KOPT-K1 (cell line): ENCODE results near the gene ALG2.
A peak's percentile ranks its signal among the peaks of the same experiment; 100 is the strongest.
"Not testable (repeated sequence)": the region's sequence is repeated elsewhere in the genome, so short reads cannot be mapped to it uniquely, and the experiment has no call there.

Experiments
- H3K27ac ChIP-seq: fragments of 200-600 bp; sonication (generic); 2 replicates; pipeline ENCODE4 v1.5.1; 2016; ENCODE audit warnings: antibody characterized with exemption, mild to moderate bottlenecking, low read depth, low read length; ENCODE audit not compliant: poor library complexity, severe bottlenecking
- H3K36me3 ChIP-seq: fragments of 200-600 bp; sonication (generic); 2 replicates; pipeline ENCODE4 v1.5.1; 2017; ENCODE audit warnings: antibody characterized with exemption, mild to moderate bottlenecking, low read length, moderate library complexity; ENCODE audit not compliant: insufficient read depth
- H3K9me3 ChIP-seq: fragments of 200-600 bp; sonication (generic); 2 replicates; pipeline ENCODE4 v1.5.1; 2017; ENCODE audit warnings: antibody characterized with exemption, low read length, mild to moderate bottlenecking; ENCODE audit not compliant: insufficient read depth, poor library complexity, severe bottlenecking

The ALG2 gene

DNA sequence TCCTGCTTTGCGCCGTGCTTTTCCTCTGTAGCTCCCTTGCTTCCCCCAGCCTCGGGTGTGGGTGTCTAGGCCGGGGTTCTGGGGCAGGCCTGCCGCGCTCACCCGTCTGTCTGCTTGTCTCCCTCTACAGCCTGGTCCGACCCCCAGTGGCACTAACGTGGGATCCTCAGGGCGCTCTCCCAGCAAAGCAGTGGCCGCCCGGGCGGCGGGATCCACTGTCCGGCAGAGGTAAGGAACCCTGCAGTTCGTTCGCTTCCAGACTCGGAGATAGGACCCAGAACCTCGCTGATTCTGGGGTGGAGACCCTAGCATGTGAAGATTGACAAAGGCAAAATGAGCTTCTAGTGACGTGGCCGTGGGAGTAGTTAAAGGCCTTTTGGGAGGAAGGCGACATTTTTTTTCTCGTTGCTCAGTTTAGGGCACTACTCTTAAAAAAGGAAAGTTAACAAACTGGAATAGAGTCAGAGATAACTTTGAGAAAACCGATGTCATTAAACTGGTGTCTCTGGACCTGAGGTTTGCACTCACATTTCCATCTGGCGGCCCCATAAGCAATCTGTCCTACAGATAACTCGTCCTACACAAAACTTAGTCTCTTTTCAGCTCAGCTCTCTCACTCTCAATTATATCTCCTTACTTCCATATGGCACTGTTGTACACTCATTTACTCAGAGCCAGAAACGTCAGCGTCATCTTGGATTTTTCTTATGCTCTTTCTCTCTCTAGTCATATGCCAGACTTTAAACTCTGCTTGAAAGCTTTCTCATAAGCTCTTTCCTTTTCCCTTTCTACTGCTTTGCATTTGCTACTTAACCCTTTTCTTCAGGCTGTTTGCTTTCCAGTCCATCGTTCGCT lies 901 bp upstream of the ALG2 start:
- Histone ChIP-seq H3K9me3 (no peaks in the 10 kb centered on the region), H3K27ac (peak overlapping the region; percentile 92), H3K36me3 (peaks cover 51% of the 10 kb centered on the region)

DNA sequence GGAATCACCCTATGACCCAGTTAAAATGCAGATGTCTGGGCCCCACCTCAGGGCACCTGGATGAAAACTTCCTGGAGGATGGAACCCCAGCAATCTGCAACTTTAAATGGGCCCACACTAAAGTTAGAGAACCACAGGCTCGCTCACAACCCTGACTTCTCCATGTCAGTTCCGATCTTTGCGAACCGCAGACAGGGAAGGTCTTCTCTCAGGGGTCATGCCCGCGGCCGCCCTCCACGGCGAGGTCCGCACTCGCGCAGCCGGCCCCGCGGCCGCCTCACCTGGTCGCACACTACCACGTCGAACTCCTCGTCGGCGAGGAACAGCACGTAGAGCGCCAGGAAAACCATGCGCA lies 499 bp downstream of the ALG2 start:
- peaks cover 55% of the 10 kb centered on the region for H3K36me3 ChIP-seq

DNA sequence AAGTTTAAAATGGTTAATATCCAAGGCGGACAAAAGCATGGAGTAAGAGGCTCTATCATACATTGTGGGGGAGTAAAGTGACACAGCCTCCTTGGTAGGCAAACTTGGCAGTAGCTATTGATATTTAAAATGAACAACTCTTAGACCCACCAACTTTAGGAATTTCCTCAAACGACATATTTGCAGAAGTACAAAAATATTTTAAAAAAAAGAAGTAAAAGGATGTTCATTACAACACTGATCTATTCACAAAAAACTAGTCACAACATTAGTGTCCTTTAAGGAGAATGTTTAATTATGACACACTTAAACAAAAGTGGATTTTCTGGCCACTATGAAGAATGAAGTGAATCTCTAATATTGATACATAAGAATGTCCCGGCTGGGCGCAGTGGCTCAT lies 1.7 kb downstream of the ALG2 start:
- peaks cover 56% of the 10 kb centered on the region for H3K36me3 ChIP-seq
- H3K27ac ChIP-seq: no peak overlapping the region
- no peaks in the 10 kb centered on the region for H3K9me3 ChIP-seq

More for the DNA sequence above, 499 bp downstream of the ALG2 start:
- H3K27ac ChIP-seq: peak overlapping the region; percentile 92
- no peaks in the 10 kb centered on the region for H3K9me3 ChIP-seq

DNA sequence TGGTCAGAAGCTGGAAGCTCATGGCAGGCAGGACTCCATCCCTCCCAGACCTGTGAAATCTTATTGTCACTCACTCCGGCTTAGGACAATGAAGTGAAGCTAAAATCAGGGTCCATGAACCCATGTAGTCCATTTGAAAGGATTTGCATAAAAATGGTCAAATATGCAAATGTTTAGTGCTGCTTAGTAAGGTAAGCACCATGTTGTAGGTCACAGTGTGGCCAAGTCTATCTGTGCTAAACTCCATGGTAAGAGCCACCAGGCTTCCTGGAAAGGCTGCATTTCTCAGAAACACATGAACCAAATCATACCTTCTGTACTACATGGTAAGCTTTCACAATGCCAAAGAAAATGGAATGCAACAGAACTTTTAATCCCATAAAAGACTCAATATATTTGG lies 5.7 kb downstream of the ALG2 start:
- Histone ChIP-seq H3K36me3 (peaks cover 41% of the 10 kb centered on the region), H3K27ac (no peak overlapping the region), H3K9me3 (peaks cover 4% of the 10 kb centered on the region)

DNA sequence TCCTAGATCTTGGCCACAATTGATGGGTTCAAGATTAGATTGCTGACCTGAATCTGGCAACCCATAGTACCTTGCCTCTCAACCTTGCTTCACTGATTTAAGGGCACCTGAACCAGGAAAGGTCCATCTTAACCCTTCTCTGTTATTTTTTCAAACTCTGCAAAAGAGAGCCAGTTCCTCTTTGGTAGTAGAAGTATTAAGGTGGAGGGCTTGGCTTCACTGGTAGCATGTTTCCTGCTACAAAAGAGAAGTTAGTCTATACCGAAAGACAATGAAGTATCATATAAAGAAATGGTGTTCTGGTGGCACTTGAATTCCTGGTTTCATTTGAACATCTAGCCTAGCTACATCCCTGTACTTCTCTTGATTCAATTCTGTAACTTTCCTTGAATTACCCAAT lies 8.5 kb downstream of the ALG2 start:
- H3K27ac ChIP-seq: no peak overlapping the region
- peaks cover 30% of the 10 kb centered on the region for H3K36me3 ChIP-seq
- peaks cover 6% of the 10 kb centered on the region for H3K9me3 ChIP-seq

DNA sequence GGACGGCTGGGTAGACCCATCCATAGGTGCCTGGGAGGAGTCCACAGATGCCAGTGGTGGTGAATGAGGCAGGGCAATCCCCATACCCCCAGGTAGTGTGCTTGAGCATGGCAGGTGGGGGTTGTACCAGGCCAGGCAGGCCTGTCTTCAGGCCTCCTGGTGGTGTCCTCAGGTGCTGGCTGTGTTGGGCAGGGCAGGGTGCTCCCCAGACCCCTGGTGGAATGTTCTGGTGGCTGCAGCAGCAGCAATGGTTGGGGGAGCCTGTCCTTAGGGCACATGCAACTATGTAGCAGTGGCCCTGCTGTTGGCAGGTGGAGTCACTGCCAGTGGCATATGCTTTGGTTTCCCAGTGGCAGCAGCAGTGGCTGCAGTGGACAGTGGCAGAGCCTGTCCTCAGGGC lies 10.0 kb downstream of the ALG2 start:
- Histone ChIP-seq H3K27ac (no peak overlapping the region), H3K9me3 (peaks cover 6% of the 10 kb centered on the region), H3K36me3 (peaks cover 16% of the 10 kb centered on the region)

DNA sequence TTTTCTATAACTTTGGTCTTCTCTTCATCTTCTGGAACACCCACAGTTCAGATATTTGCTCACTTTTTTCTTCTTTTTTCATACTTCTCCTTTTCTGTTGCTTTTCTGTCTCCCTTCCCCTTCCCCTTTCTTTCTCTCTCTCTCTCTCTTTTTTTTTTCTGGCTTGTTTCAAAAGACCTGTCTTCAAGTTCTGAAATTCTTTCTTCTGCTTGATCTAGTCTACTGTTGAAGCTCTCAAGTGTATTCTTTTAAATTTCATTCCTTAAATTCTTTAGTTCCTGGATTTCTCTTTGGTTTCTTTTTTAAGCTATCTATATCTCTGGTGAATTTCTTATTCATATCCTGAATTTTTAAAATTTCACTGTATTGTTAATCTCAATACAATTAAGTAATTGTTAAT lies 11.2 kb downstream of the ALG2 start:
- H3K9me3 ChIP-seq: peaks cover 6% of the 10 kb centered on the region
- H3K27ac ChIP-seq: no peak overlapping the region
- H3K36me3 ChIP-seq: peaks cover 5% of the 10 kb centered on the region; the same call in 1 of the 2 replicates

DNA sequence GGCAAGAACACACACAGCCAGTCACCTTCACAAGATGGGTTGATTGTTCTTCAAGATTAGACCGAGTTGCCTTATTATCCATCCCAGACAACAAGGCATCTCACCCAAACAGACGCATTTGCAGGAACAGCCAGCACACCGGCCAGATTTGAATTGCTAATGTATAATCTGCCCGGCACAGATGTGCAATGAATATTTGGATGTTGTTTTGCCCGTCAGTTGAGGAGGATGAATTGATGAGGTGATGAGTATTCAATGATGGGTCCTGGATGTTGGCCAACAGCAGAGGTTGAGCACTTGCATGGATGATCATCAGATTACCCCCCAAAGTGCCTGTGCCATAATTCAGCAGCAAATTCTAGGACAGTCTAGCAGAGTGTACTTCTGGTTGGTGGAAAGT lies 20.1 kb downstream of the ALG2 start:
- H3K36me3 ChIP-seq: no peaks in the 10 kb centered on the region
- no peaks in the 10 kb centered on the region for H3K9me3 ChIP-seq
- no peak overlapping the region for H3K27ac ChIP-seq

DNA sequence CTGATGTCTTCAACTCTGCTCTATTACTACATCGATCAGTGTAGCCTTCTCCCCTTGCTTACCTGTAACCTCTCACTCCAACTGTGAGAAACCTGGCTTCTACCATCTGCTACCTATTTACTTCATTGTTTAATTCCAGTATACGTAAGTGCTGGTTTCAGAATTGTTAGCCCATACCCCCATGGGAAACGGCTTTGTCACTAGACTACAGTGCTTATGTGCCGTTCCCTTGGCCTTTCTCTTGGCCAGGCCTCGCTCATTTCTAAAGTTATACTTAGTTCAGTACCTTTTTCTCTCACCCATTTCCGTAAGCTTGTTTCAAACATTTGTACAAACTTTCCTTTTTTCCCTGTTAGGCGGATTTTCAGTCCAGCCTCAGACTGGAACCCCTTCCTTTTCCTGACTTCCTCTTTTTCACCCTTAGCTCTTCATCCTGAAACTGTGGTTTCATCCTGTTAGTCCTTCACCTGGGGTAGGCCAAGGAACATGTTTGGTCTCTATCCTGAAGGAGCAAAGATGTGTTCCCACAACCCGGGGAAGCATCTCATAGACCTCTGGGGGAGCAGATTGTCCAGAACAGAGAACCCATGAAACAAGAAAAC lies 21.7 kb downstream of the ALG2 start:
- Histone ChIP-seq H3K27ac (no peak overlapping the region), H3K9me3 (no peaks in the 10 kb centered on the region), H3K36me3 (no peaks in the 10 kb centered on the region)

DNA sequence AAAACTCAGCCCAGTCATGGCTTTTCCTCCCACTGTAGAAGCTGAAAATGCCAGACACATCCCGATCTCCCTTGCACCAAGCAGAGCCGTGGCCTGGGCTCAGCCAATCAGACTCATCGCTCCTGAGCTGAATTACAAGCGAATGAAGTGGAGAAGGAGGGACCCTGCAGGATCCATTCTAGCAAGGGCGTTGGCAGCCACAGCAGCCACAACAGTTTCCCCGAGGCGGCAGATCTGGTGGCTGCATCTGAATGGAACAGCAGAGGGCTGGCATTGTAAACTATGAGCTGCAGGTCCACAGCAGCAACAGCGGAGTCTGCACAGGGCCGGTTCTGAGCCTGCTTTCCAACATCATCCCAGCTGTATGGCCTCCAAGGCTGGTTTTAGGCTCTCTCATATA lies 23.8 kb downstream of the ALG2 start:
- Histone ChIP-seq H3K27ac (no peak overlapping the region), H3K9me3 (no peaks in the 10 kb centered on the region), H3K36me3 (no peaks in the 10 kb centered on the region)

DNA sequence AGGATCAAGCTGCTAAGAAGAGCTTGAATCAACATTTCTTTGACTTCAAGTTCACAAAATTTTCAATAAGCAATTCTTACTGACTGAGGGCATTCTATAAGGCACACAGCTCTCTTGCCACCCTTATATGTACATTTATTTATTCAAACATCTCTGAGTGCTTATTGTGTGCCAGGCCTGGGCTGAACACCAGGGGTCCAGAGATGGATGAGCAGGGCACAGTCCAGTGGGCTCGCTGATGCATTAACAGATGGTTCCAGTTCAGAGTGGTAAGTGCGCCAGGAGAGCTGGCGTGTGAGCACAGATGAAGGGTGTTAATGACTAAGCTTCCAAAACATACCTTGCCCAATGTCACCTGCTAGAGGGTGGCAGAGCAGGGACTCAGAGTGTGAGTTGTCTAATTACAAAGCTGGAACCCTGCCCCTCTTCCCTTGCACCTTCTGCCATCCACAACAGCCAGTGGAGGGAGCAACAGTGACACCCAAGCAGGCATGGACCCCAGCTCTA lies 24.6 kb downstream of the ALG2 start:
- Histone ChIP-seq H3K9me3 (no peaks in the 10 kb centered on the region), H3K27ac (no peak overlapping the region)

DNA sequence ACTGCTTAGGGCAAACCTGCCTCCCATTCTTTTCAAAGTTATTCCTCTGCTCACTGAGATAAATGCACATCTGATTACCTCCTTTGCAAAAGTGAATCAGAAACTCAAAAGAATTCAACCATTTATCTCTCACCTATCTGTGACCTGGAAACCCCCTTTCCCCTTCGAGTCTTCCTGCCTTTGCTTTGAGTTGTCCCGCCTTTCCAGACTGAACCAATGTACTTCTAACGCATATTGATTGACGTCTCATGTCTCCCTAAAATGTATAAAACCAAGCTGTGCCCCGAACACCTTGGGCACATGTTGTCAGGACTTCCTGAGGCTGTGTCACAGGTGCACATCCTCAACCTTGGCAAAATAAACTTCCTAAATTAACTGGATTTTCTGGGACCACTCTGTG lies 25.3 kb downstream of the ALG2 start:
- not testable (repeated sequence) for H3K27ac ChIP-seq

More for the DNA sequence above, 24.6 kb downstream of the ALG2 start:
- H3K36me3 ChIP-seq: no peaks in the 10 kb centered on the region

DNA sequence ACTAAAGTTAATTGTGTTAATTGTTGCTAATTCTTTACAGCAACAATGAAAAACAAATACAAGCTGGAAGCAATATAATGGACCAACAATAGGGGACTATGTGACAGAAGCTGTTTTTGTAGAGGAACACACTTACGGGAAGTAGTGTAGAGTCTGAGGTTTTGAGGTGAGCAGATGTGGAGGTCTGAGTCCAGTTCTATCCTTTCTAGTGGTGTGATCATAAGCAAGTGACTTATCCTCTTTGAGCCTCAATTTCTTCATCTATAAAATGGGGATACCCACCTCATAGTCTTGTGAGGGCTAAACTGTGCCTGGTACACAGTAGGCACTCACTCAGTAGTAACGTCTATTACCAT lies 28.3 kb downstream of the ALG2 start:
- no peak overlapping the region for H3K27ac ChIP-seq
- H3K36me3 ChIP-seq: no peaks in the 10 kb centered on the region
- H3K9me3 ChIP-seq: no peaks in the 10 kb centered on the region

More for the DNA sequence above, 25.3 kb downstream of the ALG2 start:
- not testable (repeated sequence) for H3K36me3 ChIP-seq, H3K9me3 ChIP-seq

DNA sequence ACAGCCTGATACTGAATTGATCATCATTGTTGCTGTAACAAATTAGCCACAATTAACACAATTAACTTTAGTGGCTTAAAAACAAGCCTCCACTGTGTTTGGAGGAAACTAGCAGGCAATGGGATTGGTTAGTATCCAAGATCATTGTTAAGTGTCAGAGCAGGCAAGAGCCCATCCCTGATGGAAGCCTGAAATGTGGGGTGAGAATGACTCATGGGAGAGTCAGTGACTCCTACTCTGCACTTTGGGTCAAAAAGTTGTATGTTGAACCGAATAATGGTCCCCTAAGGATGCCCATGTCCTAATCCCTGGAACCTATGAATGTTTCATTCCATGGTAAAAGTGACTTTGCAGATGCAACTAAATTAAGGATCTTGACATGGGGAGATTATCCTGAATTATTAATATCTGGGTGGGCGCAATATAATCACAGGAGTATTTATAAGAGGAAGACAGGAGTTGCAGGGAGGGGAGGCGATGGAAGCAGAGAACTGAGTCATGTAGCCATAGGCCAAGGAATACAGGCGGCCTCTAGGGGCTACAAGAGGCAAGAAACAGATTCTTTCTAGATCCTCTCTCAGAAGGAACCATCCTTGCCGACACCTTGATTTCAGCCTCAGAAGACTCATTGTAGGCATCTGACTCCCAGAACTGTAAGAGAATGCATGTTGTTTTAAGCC lies 28.8 kb downstream of the ALG2 start:
- no peak overlapping the region for H3K27ac ChIP-seq
- no peaks in the 10 kb centered on the region for H3K9me3 ChIP-seq
- H3K36me3 ChIP-seq: no peaks in the 10 kb centered on the region

DNA sequence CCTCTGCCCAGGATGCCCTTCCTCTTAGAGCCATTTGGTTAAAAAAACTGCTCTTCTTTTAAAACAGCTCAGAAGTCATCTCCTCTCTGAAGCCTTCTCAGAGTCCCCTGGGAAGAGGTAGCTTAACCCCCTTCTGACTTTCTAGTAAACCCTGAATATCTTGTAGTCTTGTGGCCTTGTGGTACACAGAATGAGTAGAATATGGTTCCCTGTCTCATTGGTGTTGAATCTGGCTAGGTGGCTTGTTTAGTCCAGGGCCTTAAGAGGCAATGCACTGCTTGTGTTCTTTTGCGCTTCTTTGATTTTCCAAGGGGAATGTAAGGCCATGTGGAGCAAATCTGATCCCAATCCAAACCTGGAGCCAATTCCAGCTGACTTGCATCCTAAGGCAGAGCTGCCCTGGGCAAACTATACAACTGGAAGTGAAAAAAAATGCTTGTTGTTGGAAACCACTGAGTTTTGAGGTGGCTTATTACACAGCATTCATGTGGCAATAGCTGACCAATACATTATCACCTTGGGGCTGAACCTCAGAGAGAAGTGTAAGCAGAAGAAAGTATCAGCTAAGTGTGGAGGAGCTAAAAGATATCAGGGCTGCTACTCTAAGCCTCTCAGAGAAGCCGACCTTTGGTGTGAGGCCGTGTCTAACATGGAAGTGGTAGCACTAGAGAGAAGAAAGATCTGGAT lies 31.0 kb downstream of the ALG2 start:
- Histone ChIP-seq H3K36me3 (no peaks in the 10 kb centered on the region), H3K27ac (no peak overlapping the region), H3K9me3 (no peaks in the 10 kb centered on the region)
